Fibroblast of lung (primary cell): ENCODE measurements around the gene CEMIP.

Experiments used
- CTCF ChIP-seq, 2 donors: IDR thresholded peaks in 1 of 2; conservative IDR thresholded peaks in 1 of 2; 1 replicate in 1 of 2; 2 replicates in 1 of 2; pipeline ENCODE4 v1.5.1; 2011 to 2012; ENCODE audit warnings: low read length in 2 of 2, control low read depth in 1 of 2, inconsistent platforms in 1 of 2, low read depth in 1 of 2, mild to moderate bottlenecking in 1 of 2
- EZH2 ChIP-seq: IDR thresholded peaks from 2 replicates; pipeline ENCODE4 v1.5.1; 2012; ENCODE audit warnings: low read length, control low read depth, mild to moderate bottlenecking; ENCODE audit errors: missing control alignments

- TF ChIP-seq CTCF (conservative IDR thresholded peaks at IDR 0.05 in 1 of 2, IDR thresholded peaks at IDR 0.05 in 1 of 2; ENCODE audit: low read depth in 1 of 2, low read length in 2 of 2) (no peak), EZH2 (no peak)
Measured at GRCh38 chr15:80831606-80832224, 52.5 kb downstream of the CEMIP start.
